ENCODE measurements around the gene TACC2.

GRCh38 chr10:122098924-122099323, 110.0 kb downstream of the TACC2 start:
- TF ChIP-seq CTCF (IDR thresholded peaks at IDR 0.05) (no peak), POLR2A (IDR thresholded peaks at IDR 0.05) (no peak)
